GM21529 (cell line): ENCODE results near the gene NTSR1.

Source experiments
- ATAC-seq: cut with Tn5 transposase; IDR thresholded peaks from one replicate; pipeline ENCODE4 v1.9.1; 2021; ENCODE audit not compliant: unreplicated experiment

NTSR1 gene

DNA sequence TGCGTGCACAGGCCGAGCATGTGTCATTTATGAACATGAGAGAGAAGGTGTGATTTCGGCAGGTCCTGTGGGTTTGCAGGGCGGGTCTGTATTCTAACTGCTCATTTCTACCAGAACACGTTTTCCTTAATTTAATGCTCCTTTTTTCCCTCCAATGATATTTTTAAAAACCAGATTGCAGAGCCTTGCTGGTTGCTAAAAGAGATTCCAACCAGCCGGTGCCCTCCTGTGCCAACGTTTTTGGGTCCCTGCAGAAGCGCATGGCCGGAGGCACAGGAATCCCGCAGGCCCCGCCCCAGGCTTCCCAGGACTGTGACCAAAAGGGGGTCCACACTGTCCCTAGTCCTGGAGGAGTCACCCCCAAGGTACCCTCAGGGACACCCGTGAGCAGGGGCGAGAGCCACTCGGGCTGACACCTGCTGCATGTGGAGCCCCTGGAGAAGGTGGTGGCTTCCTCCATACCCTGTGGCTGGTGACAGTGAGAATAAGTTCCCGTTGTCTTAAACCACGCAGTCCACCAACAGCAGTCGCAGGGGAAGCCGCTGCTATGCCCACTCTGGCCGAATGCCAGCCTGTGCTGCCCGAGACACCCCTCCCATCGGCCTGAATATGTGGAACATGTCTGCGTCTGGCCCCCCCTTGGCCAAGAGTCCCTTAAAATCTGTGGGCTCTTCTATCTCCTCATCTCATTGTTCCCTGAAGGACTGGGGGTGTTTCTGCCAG lies 15.7 kb upstream of the NTSR1 start:
- ATAC-seq = no peak

GRCh38 chr20:62693524-62693922 lies 15.1 kb upstream of the NTSR1 start:
- ATAC-seq = no peak

DNA sequence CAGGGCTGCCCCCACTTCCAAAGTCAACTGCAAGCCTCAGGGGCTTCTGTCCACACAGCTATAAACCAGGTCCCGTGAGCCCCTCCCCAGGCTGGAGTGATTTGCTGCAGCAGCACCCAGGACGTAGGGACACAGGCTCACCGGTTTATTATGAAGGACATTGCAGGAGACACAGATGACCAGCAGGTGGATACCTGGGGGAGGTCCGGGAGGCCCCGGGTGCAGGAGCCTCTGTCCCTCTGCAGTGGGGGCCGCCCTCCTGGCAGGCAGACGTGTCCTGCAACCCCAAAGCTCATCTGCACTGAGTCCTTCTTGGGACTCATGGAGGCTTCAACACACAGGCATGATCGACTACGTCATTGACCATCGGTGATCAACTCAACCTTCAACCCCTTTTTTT lies 14.5 kb upstream of the NTSR1 start:
- no peak for ATAC-seq

- ATAC-seq = no peak
These were observed 13.8 kb upstream of the NTSR1 start for GRCh38 chr20:62694868-62695267.

GRCh38 chr20:62695448-62696414 lies 12.9 kb upstream of the NTSR1 start:
- ATAC-seq = no peak

- ATAC-seq = no peak
These were observed 12.1 kb upstream of the NTSR1 start for GRCh38 chr20:62696434-62696957.

- no peak for ATAC-seq
These were observed 11.6 kb upstream of the NTSR1 start for GRCh38 chr20:62696989-62697388.

- no peak for ATAC-seq
These were observed 11.1 kb upstream of the NTSR1 start for GRCh38 chr20:62697468-62697912.

- no peak for ATAC-seq
These were observed 10.4 kb upstream of the NTSR1 start for GRCh38 chr20:62698231-62698630.

DNA sequence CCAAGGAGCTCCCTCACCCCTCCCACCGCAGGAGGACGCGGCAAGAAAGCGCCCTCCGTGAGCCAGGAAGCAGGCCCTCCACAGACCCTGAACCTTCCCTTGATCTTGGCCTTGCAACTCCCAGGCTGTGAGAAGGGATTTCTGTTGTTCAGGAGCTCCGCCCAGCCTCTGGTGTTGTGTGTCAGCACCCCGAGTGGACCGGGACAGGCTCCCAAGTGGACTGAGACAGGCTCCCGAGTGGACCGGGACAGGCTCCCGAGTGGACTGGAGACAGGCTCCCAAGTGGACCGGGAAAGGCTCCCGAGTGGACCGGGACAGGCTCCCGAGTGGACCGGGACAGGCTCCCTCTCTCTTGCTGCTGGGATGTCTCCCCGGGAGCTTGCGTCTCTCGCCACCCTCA lies 9.3 kb upstream of the NTSR1 start:
- no peak for ATAC-seq

- ATAC-seq = no peak
These were observed 8.9 kb upstream of the NTSR1 start for GRCh38 chr20:62699741-62700140.

DNA sequence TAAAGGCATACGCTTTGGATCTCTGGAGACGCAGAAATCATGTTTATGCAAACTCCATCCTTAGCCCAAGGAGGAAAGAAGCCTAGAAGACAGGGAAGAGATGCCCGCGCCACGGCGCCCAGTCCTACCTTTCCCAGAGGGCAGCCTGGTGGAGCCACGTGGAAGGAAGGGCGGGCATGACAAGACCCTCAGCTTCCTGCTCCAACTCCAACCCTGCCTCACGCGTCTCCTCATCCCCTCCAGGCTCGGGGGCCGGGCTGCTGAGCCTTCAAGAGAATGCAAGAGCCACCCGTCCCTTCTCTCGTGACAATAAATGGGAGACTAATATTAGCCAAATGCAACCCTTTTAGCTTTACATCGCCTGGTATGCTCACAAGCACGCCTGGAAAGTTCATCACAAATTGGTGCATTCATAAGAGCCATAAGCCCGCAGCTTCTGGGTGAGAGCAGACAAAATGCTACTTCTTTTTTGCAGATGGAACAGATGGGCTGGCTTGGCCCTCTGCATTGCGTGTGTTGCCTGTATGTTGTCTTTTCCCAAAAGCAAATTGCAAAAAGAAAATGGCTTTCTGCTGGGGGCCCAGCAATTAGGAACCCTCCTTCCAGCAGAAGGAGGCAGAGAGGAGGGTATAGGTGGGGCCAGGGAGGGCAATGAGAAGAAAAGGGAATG lies 8.2 kb upstream of the NTSR1 start:
- no peak for ATAC-seq

DNA sequence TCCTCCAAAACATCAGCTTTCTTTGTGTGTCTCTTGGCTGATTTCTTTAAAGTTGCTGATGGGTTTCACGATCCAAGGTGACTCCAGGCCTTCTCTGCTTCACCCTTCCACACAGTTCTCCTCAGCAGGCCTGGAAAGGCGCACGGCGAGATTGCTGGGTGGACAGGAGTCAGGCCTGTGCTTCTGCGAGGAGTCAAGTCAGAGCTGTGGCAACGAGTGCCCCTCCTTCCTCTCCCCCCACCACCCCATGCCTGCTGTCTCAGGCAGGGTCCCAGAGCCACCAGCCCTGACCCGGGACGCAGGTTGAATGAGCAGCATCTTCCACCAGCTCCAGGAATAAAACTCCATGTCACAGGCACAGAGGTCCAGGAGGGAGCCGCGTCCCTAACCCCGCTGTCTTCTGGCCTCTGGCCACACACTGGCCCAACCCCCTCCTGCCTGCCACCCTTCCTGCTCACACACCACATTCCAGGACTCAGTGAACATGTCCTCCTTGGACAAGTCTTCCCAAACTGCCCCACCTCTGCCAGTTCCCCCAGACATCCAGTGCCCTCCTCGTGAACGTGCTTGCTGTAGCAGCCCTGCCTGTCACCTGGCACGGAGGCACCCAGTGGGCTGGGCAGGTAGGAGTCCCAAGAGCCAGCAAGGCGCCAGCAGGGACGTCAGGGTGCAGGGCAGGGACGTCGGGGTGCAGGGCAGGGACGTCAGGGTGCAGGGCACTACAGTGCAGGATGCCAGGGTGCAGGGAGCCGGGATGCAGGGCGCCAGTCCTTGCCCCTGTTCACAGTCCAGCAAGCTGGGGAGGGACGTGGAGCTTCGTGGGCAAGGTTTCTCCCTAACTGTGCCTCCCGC lies 7.2 kb upstream of the NTSR1 start:
- ATAC-seq = no peak

GRCh38 chr20:62702013-62702300 lies 6.7 kb upstream of the NTSR1 start:
- ATAC-seq = no peak

DNA sequence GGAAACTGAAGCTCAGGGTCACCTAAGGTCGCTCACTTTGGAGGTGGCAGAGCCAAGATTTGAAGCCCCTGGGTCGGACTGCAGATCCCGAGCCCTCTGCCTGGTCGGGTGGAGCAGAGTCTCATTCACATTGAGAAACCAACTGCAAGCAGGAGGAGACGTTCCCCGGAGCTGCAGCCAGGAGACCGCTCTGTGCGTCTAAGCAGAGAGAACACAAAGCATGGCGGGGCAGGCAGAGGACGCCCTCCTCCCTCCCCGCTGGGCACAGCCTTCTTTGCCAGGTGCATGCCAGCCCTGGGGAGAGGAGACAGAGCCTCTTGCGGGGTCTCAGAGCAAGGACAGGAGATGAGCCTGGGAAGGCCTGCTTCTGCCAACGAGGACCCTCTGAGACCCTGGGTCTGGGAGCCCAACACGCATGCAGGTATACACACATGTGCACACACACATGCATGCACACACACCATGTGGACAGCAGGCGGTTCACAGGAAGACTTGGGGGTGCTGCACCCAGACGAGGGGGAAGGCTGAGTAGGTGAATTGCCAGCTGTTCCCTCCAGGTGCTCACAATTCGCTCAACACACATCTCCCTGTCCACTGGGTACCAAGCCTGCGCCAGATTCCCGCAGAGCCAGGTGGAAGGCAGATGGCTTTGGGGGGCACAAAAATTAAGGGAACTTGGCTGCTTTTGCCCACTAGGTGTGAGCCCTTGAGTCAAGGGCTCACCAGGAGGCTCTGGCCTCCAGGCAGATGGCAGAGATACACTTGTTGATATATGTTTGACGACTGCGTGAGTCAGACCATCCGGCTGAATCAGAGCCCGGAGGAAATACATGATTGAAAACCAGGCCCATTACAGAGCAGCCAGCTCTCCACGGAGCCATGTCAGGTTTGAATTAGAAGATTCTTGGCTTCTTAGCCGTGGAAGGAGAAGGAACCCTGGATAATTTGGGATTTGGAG lies 5.5 kb upstream of the NTSR1 start:
- no peak for ATAC-seq

- no peak for ATAC-seq
These were observed 4.8 kb upstream of the NTSR1 start for GRCh38 chr20:62703853-62704228.

DNA sequence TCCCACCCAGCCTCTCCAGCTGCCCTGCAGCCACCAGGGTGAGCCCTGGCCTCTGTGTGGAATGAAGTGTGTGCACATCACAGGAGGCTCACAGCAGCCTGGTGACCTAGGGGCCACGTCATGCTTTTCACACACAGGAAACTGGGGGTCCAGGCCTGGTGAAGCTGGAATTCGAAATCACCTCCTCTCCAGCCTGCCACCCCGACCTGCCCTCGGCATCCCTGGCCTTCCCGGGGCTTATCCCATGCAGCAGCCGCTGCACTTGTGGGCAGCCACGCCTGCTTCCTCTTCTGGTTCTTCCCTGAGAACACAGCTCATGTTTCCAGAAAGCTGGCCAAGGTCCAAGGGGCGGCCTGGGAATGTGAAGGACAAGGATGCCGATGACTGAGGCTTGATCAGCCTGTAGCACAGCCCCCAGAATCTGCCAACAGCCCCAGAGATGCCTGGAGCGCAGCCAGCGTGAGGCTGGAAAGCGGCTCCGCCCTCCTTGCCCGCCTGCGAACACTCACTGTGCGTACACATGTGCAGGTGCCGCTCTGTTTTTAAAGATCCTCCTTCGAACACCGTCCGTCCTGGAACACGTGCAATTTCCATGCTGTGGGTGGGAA lies 4.2 kb upstream of the NTSR1 start:
- no peak for ATAC-seq

- ATAC-seq = no peak
These were observed 3.0 kb upstream of the NTSR1 start for GRCh38 chr20:62705627-62706026.

- ATAC-seq = no peak
These were observed 2.3 kb upstream of the NTSR1 start for GRCh38 chr20:62706344-62706743.
